RPMI8226 (cell line): ENCODE measurements around the gene XAB2.
A peak's percentile ranks its signal among the peaks of the same experiment; 100 is the strongest.
"Not testable (repeated sequence)": the region's sequence is repeated elsewhere in the genome, so short reads cannot be mapped to it uniquely, and the experiment has no call there.

Source experiments
- DNase-seq: peaks from one replicate; pipeline ENCODE4 v3.0.0-alpha.2; 2015

The XAB2 gene

GRCh38 chr19:7611541-7612279, 17.6 kb downstream of the XAB2 start:
- DNase-seq, result no peak

GRCh38 chr19:7610491-7611240, 18.7 kb downstream of the XAB2 start:
- DNase-seq, result no peak

- DNase-seq, result no peak
Measured at GRCh38 chr19:7607874-7608560, 21.3 kb downstream of the XAB2 start.

- DNase-seq, result no peak
Measured at GRCh38 chr19:7607212-7607873, 22.0 kb downstream of the XAB2 start.

- DNase-seq, result no peak
Measured at GRCh38 chr19:7606289-7606688, 23.1 kb downstream of the XAB2 start.

GRCh38 chr19:7605490-7606222, 23.7 kb downstream of the XAB2 start:
- peak; percentile 64 for DNase-seq

- no peak for DNase-seq
Measured at GRCh38 chr19:7603919-7604318, 25.4 kb downstream of the XAB2 start.

GRCh38 chr19:7602935-7603497, 26.3 kb downstream of the XAB2 start:
- peak; percentile 43 for DNase-seq

- DNase-seq, result no peak
Measured at GRCh38 chr19:7602240-7602934, 27.0 kb downstream of the XAB2 start.

- DNase-seq, result no peak
Measured at GRCh38 chr19:7600721-7601120, 28.6 kb downstream of the XAB2 start.

- DNase-seq, result no peak
Measured at GRCh38 chr19:7598180-7598579, 31.2 kb downstream of the XAB2 start.

- DNase-seq, result no peak
Measured at GRCh38 chr19:7597689-7598088, 31.7 kb downstream of the XAB2 start.

GRCh38 chr19:7596211-7596937, 33.0 kb downstream of the XAB2 start:
- DNase-seq, result no peak

GRCh38 chr19:7595466-7596133, 33.7 kb downstream of the XAB2 start, which contains the start of gene CAMSAP3:
Gene CAMSAP3 (plus strand): TSS chr19:7595863. CDS start chr19:7596003, 140 bp downstream.
- DNase-seq, result peak; percentile 81

- DNase-seq, result no peak
Measured at GRCh38 chr19:7590256-7590655, 39.1 kb downstream of the XAB2 start.

GRCh38 chr19:7589822-7590221, 39.5 kb downstream of the XAB2 start:
- DNase-seq, result no peak

GRCh38 chr19:7582446-7582845, 46.9 kb downstream of the XAB2 start:
- peak; percentile 47 for DNase-seq

GRCh38 chr19:7579182-7579581, 50.2 kb downstream of the XAB2 start:
- DNase-seq, result no peak

- DNase-seq, result peak; percentile 71
Measured at GRCh38 chr19:7578127-7578526, 51.2 kb downstream of the XAB2 start.

- DNase-seq, result not testable (repeated sequence)
Measured at GRCh38 chr19:7577422-7577821, 51.9 kb downstream of the XAB2 start.
